AG10803 (cell line): ENCODE measurements around the gene ARMC2.

Experiments used
- DNase-seq: peaks from one replicate; pipeline ENCODE4 v3.0.0; 2010; ENCODE audit warnings: low read depth
- H3K4me3 ChIP-seq: 2 replicates; pipeline ENCODE4 v1.5.1; 2011; ENCODE audit warnings: mild to moderate bottlenecking, low read length, control low read depth
- TF ChIP-seq, protein P1 (sequence below): conservative IDR thresholded peaks from 2 replicates; pipeline ENCODE4 v1.5.1; 2011; ENCODE audit warnings: mild to moderate bottlenecking, low read length, control low read depth, inconsistent platforms

The ARMC2 gene

DNA sequence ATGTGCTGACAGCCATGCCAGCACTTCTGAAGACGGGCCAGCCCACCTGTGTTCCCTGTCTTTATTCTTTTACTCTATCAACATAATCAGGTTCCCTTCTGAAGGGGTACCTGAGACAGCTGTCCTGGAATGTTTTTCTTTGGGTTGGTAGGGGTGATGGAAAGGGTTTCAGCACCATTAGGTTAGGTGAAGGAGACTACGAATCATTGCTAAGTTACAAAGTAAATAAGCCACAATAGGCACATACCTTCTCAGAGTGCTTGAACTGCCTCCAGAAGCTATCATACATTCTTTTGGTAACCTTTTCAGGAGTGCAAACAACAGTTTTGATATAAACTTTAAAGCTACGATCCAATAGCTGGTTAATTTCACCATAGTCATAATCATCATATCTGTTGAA is 140.1 kb downstream of the ARMC2 start:
- DNase-seq, result no peak
- no peak overlapping the region for H3K4me3 ChIP-seq
- TF ChIP-seq, protein P1, sequence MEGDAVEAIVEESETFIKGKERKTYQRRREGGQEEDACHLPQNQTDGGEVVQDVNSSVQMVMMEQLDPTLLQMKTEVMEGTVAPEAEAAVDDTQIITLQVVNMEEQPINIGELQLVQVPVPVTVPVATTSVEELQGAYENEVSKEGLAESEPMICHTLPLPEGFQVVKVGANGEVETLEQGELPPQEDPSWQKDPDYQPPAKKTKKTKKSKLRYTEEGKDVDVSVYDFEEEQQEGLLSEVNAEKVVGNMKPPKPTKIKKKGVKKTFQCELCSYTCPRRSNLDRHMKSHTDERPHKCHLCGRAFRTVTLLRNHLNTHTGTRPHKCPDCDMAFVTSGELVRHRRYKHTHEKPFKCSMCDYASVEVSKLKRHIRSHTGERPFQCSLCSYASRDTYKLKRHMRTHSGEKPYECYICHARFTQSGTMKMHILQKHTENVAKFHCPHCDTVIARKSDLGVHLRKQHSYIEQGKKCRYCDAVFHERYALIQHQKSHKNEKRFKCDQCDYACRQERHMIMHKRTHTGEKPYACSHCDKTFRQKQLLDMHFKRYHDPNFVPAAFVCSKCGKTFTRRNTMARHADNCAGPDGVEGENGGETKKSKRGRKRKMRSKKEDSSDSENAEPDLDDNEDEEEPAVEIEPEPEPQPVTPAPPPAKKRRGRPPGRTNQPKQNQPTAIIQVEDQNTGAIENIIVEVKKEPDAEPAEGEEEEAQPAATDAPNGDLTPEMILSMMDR, result no peak

DNA sequence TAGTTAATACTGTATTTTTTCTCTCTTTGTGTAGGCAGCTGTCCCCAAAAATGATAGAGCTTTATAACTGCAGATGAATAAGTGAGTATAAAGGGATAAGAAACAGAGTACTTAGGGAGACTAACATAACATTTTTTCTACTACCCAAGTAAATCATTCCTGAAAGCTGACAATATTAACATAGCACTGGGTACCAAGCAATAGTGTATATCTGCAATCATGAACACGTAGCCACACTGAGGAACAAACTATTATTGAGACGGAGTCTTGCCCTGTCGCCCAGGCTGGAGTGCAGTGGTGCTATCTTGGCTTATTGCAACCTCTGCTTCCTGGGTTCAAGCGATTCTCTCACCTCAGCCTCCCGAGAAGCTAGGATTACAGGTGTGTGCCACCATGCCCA is 140.5 kb downstream of the ARMC2 start:
- DNase-seq, result no peak
- H3K4me3 ChIP-seq, result no peak overlapping the region
- TF ChIP-seq, protein P1, result no peak

- TF ChIP-seq, protein P1, result no peak
- H3K4me3 ChIP-seq, result no peak overlapping the region
- DNase-seq, result no peak
Measured at GRCh38 chr6:108989700-108990099, 141.5 kb downstream of the ARMC2 start.

DNA sequence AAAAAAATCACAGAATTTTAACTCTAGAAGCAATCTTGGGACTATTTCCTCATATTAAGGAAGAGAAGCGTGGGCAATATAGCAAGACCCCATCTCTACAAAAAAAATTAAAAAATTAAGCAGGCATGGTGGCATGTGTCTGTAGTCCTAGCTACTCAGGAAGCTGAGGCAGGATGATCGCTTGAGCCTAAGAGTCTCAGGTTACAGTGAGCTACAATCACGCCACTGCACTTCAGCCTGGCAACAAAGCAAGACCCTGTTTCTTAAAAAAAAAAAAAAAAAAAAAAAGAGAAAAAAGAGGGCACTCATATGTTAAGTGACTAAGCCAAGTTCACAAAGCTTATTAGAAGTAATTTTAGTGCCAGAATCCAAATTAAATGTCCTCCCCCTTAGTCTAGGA is 145.7 kb downstream of the ARMC2 start:
- TF ChIP-seq, protein P1, result no peak
- no peak overlapping the region for H3K4me3 ChIP-seq

GRCh38 chr6:108995296-108995695 is 147.1 kb downstream of the ARMC2 start:
- TF ChIP-seq, protein P1, result no peak
- no peak for DNase-seq
- H3K4me3 ChIP-seq, result no peak overlapping the region

More for the DNA sequence above, 145.7 kb downstream of the ARMC2 start:
- no peak for DNase-seq

DNA sequence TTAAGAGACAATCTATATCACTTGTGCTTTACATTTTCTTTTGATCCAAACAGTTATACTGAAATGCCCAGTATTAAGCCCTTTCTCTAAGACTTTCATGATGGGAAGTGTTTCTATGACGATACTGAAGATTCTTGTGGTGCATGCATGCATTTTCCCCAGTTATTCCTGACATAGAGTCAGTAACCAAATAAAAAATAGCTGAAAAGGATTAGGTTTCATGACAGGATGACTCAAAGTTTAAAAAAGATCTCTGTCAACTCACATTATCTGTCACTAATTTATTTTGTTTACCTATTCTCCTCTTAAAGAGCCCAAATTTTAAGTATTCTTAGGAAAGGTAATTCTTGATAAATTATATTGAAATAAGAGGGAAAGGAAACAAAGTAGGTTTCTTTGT is 148.0 kb downstream of the ARMC2 start:
- DNase-seq, result no peak
- TF ChIP-seq, protein P1, result no peak
- no peak overlapping the region for H3K4me3 ChIP-seq

DNA sequence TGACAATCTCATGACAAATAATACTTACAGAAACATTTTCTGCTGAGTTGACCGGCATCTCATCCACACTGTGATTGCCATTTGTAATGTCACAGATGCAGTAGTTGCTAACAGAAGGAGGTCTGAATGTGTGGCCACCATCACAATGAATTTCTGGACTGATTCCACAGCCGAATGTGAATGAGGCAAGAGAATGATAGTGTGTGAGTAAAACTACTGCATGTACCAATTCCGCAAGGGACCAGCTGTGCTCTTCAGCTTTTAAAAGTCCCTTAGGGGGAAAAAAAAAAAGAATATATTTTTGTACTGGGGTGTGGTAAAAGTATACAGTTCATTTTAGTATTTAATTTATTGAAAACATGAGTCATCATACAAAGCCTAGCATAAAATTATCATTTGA is 150.3 kb downstream of the ARMC2 start:
- DNase-seq, result no peak
- TF ChIP-seq, protein P1, result no peak
- no peak overlapping the region for H3K4me3 ChIP-seq
